ENCODE data around the gene SPOCK1. TPM values are rescaled to one million over a fixed set of nuclear protein-coding genes. Genes with fewer than 3 reads are reported as not detected.

Gene SPOCK1
- total RNA-seq, 1 experiment from 2014 or later: 0.27 TPM

GRCh38 chr5:137158691-137159090 is 340.4 kb downstream of the SPOCK1 start:
- Histone ChIP-seq H2AFZ (ENCODE audit: low read depth, low read length, poor library complexity, severe bottlenecking) (no peak overlapping the region), H3K79me2 (ENCODE audit: insufficient read depth, low read length) (no peaks in the 10 kb centered on the region), H4K20me1 (ENCODE audit: insufficient read depth) (no peaks in the 10 kb centered on the region), H3K4me1 (ENCODE audit: control insufficient read depth in 1 of 2, insufficient read depth in 2 of 2, low read length in 2 of 2) (no peaks in the 10 kb centered on the region), H3K4me2 (ENCODE audit: low read length) (no peak overlapping the region), H3K27ac (ENCODE audit: low read depth, low read length) (no peak overlapping the region), H3K36me3 (ENCODE audit: control insufficient read depth in 1 of 2, insufficient read depth in 2 of 2, low read length in 2 of 2) (no peaks in the 10 kb centered on the region), H3K9me3 (ENCODE audit: control insufficient read depth in 1 of 2, insufficient read depth in 1 of 2, low read depth in 1 of 2, low read length in 2 of 2) (no peaks in the 10 kb centered on the region), H3K9me2 (ENCODE audit: insufficient read depth) (no peaks in the 10 kb centered on the region), H3K9ac (ENCODE audit: low read length) (no peak overlapping the region), H3K4me3 (replicated peaks in 1 of 2; ENCODE audit: low read depth in 1 of 2, low read length in 2 of 2) (no peak overlapping the region), H3K27me3 (ENCODE audit: insufficient read depth, low read length) (peaks cover 26% of the 10 kb centered on the region)
- POLR2A ChIA-PET: no interaction called here
- no peak for ATAC-seq
- TF ChIP-seq REST (IDR thresholded peaks at IDR 0.05; ENCODE audit: low read depth) (no peak), SIN3A (IDR thresholded peaks at IDR 0.05; ENCODE audit: low read depth) (no peak), EGR1 (IDR thresholded peaks at IDR 0.05; ENCODE audit: low read depth) (no peak), MAX (IDR thresholded peaks at IDR 0.05) (no peak), POLR2AphosphoS5 (IDR thresholded peaks at IDR 0.05; ENCODE audit: low read depth, low read length) (no peak), TCF7L2 (IDR thresholded peaks at IDR 0.05; ENCODE audit: borderline replicate concordance, extremely low read depth, insufficient read depth, insufficient read length) (no peak), POLR2A (IDR thresholded peaks at IDR 0.05; ENCODE audit: borderline replicate concordance, extremely low read depth, insufficient read depth, insufficient read length) (no peak), ATF3 (IDR thresholded peaks at IDR 0.05) (no peak)
- no peak for DNase-seq (ENCODE audit: low read depth, low spot score)
- CTCF ChIA-PET: no interaction called here
- RAD21 ChIA-PET (ENCODE audit: low non-redundant PET in 1 of 2, low total read pairs in 2 of 2, uncharacterized antibody in 2 of 2, unreplicated experiment in 2 of 2): no interaction called here
- no TSS peak for BruUV-seq (replicated peaks)
- intact Hi-C loops (cut with micrococcal nuclease): no loop called here

All from HCT116 (cell line).